ENCODE results near the gene VGLL4. TPM values are rescaled to one million over a fixed set of nuclear protein-coding genes. Genes with fewer than 3 reads are reported as not detected.

Gene VGLL4
- total RNA-seq, 1 experiment from 2014 or later, result 66.0 TPM

- in situ Hi-C loops (cut with HindIII; ENCODE audit: low pct_unique_long_range_greater_than_20kb, low sequenced_read_pairs), result no loop called here
- POLR2A ChIA-PET, result interaction anchor here (0.7 kb wide), 1 partner anchor 263 kb away, joined by 3 read pairs; no protein-coding TSS in a partner anchor
- BruUV-seq (replicated peaks), result no TSS peak
Measured at GRCh38 chr3:11642431-11643191, 1.1 kb downstream of the VGLL4 start.

More at GRCh38 chr3:11642431-11643191, 1.1 kb downstream of the VGLL4 start:
- ATAC-seq, result peak; percentile 68
- TF ChIP-seq, protein P1, sequence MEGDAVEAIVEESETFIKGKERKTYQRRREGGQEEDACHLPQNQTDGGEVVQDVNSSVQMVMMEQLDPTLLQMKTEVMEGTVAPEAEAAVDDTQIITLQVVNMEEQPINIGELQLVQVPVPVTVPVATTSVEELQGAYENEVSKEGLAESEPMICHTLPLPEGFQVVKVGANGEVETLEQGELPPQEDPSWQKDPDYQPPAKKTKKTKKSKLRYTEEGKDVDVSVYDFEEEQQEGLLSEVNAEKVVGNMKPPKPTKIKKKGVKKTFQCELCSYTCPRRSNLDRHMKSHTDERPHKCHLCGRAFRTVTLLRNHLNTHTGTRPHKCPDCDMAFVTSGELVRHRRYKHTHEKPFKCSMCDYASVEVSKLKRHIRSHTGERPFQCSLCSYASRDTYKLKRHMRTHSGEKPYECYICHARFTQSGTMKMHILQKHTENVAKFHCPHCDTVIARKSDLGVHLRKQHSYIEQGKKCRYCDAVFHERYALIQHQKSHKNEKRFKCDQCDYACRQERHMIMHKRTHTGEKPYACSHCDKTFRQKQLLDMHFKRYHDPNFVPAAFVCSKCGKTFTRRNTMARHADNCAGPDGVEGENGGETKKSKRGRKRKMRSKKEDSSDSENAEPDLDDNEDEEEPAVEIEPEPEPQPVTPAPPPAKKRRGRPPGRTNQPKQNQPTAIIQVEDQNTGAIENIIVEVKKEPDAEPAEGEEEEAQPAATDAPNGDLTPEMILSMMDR (IDR thresholded peaks at IDR 0.05), result no peak
- TF ChIP-seq SIN3A (IDR thresholded peaks at IDR 0.05; ENCODE audit: borderline replicate concordance, insufficient read depth, low read depth, low read length) (no peak), POLR2AphosphoS5 (IDR thresholded peaks at IDR 0.05; ENCODE audit: low read depth, low read length) (no peak), REST (IDR thresholded peaks at IDR 0.05; ENCODE audit: insufficient read depth in 1 of 2, low read depth in 2 of 2, low read length in 1 of 2) (no peak), TCF7L2 (IDR thresholded peaks at IDR 0.05; ENCODE audit: low read depth, low read length) (peak; percentile 47; the same call in 1 of the 2 replicates)
- H3K36me3 ChIP-seq (ENCODE audit: control insufficient read depth, insufficient read depth, low read length), result no peaks in the 10 kb centered on the region; the same call in 1 of the 2 replicates
- H3K9me3 ChIP-seq (ENCODE audit: control insufficient read depth, insufficient read depth, low read depth, low read length), result no peaks in the 10 kb centered on the region
- CTCF ChIA-PET, result interaction anchor here (0.7 kb wide), 1 partner anchor 10 kb away, joined by 3 read pairs; no protein-coding TSS in a partner anchor
- intact Hi-C loops (cut with micrococcal nuclease; ENCODE audit: unreplicated experiment), result loop anchor here (2.0 to 5.0 kb wide), 2 partner anchors 42 to 85 kb away; no protein-coding TSS in a partner anchor
- peaks cover 14% of the 10 kb centered on the region for H3K4me1 ChIP-seq (ENCODE audit: control insufficient read depth, insufficient read depth, low read length)
- peak overlapping the region; percentile 99 for H3K27ac ChIP-seq (ENCODE audit: low read length)
- no peak for DNase-seq (ENCODE audit: low read depth, low spot score)
- peak overlapping the region; percentile 84 to 86 for H3K4me3 ChIP-seq (ENCODE audit: low read depth in 2 of 2, low read length in 2 of 2)
- no peaks in the 10 kb centered on the region for H3K27me3 ChIP-seq (ENCODE audit: control insufficient read depth, insufficient read depth, low read length)
